ENCODE data around the gene ASTN2.

- no peak for TF ChIP-seq CTCF (IDR thresholded peaks at IDR 0.05)
- TF ChIP-seq POLR2A (IDR thresholded peaks at IDR 0.05) = no peak
- no peak for TF ChIP-seq POLR2AphosphoS5 (IDR thresholded peaks at IDR 0.05)
These were observed 12.6 kb upstream of the ASTN2 start for GRCh38 chr9:117427357-117427913.

Data from prostate gland (tissue), 2 donors.